ENCODE measurements around the gene FURIN. TPM values are rescaled to one million over a fixed set of nuclear protein-coding genes. Genes with fewer than 3 reads are reported as not detected.

FURIN gene
- polyA plus RNA-seq, 3 donors, result 6.5 to 47.3 (median 14.3) TPM

GRCh38 chr15:90872486-90873184 is 4.2 kb downstream of the FURIN start:
- H3K4me1 ChIP-seq (ENCODE audit: control insufficient read depth in 1 of 2, insufficient read depth in 2 of 2, low read length in 2 of 2), result peaks cover 51 to 61% of the 10 kb centered on the region in 2 donors
- peak overlapping the region; percentile 55 to 86 (median 65) for H3K4me3 ChIP-seq (replicated peaks in 1 of 3; ENCODE audit: low read depth in 2 of 3, low read length in 3 of 3)
- Mint-ChIP-seq H3K4me3 (peak overlapping the region; percentile 89 to 93), H3K27me3 (ENCODE audit: low read depth in 3 of 3) (peaks cover 0 to 2% (median 2%) of the 10 kb centered on the region in 3 donors), H3K9me3 (no peaks in the 10 kb centered on the region), H3K27ac (peak overlapping the region; percentile 77 to 90 (median 80)), H3K4me1 (peaks cover 59% of the 10 kb centered on the region), H3K36me3 (peaks cover 29 to 36% of the 10 kb centered on the region in 2 donors)
- H3K79me2 ChIP-seq (ENCODE audit: insufficient read depth, low read length), result peaks cover 72% of the 10 kb centered on the region
- H3K9ac ChIP-seq (ENCODE audit: insufficient read depth, low read length, poor library complexity, severe bottlenecking), result peak overlapping the region; percentile 92
- peak overlapping the region; percentile 96 for H3K4me2 ChIP-seq (replicated peaks; ENCODE audit: extremely low read depth, low read length, poor library complexity, severe bottlenecking)
- intact Hi-C loops (cut with micrococcal nuclease), result loop anchor here (5.0 to 10.0 kb wide), 3 partner anchors 35 to 110 kb away; no protein-coding TSS in a partner anchor
- WGBS (ENCODE audit: insufficient coverage), result 41% methylated on average over 7 of the region's 12 CpGs
- DNase-seq, result peak; percentile 57 to 78 (median 67)
- H3K9me3 ChIP-seq (replicated peaks in 1 of 2; ENCODE audit: control insufficient read depth in 1 of 2, insufficient read depth in 1 of 2, low read length in 2 of 2), result no peaks in the 10 kb centered on the region
- H3K27ac ChIP-seq (ENCODE audit: low read depth in 1 of 2, low read length in 2 of 2), result peak overlapping the region; percentile 3 to 91
- no peak for TF ChIP-seq CTCF (IDR thresholded peaks at IDR 0.05)
- peak overlapping the region; percentile 17 for H2AFZ ChIP-seq (ENCODE audit: insufficient read depth, low read depth, low read length, poor library complexity, severe bottlenecking)
- peaks cover 57% of the 10 kb centered on the region for H4K20me1 ChIP-seq (ENCODE audit: insufficient read depth, low read length)
- H3K27me3 ChIP-seq (ENCODE audit: control insufficient read depth in 2 of 2, insufficient read depth in 2 of 2, low read length in 2 of 2), result no peaks in the 10 kb centered on the region
- peaks cover 23 to 25% of the 10 kb centered on the region in 2 donors for H3K36me3 ChIP-seq (replicated peaks in 1 of 2; ENCODE audit: control insufficient read depth in 1 of 2, insufficient read depth in 2 of 2, low read length in 2 of 2)

GRCh38 chr15:90873488-90873997 is 5.2 kb downstream of the FURIN start:
- H3K4me1 ChIP-seq (ENCODE audit: control insufficient read depth in 1 of 2, insufficient read depth in 2 of 2, low read length in 2 of 2), result peaks cover 44 to 52% of the 10 kb centered on the region in 2 donors
- H3K36me3 ChIP-seq (replicated peaks in 1 of 2; ENCODE audit: control insufficient read depth in 1 of 2, insufficient read depth in 2 of 2, low read length in 2 of 2), result peaks cover 32 to 34% of the 10 kb centered on the region in 2 donors
- H3K27ac ChIP-seq (ENCODE audit: low read depth in 1 of 2, low read length in 2 of 2), result no peak overlapping the region
- Mint-ChIP-seq H3K4me1 (peaks cover 50% of the 10 kb centered on the region), H3K27me3 (ENCODE audit: low read depth in 3 of 3) (peaks cover 0 to 2% (median under 1%) of the 10 kb centered on the region in 3 donors), H3K9me3 (no peaks in the 10 kb centered on the region), H3K36me3 (peaks cover 36 to 45% of the 10 kb centered on the region in 2 donors), H3K27ac (peak overlapping the region in 5 of 7 donors; percentile 18 to 72 (median 59)), H3K4me3 (peak overlapping the region; percentile 53 to 89)
- no peak overlapping the region for H2AFZ ChIP-seq (ENCODE audit: insufficient read depth, low read depth, low read length, poor library complexity, severe bottlenecking)
- 80% methylated on average over 3 of the region's 6 CpGs for WGBS (ENCODE audit: insufficient coverage)
- no peaks in the 10 kb centered on the region for H3K9me3 ChIP-seq (replicated peaks in 1 of 2; ENCODE audit: control insufficient read depth in 1 of 2, insufficient read depth in 1 of 2, low read length in 2 of 2)
- peaks cover 66% of the 10 kb centered on the region for H4K20me1 ChIP-seq (ENCODE audit: insufficient read depth, low read length)
- peak overlapping the region; percentile 96 for H3K4me2 ChIP-seq (replicated peaks; ENCODE audit: extremely low read depth, low read length, poor library complexity, severe bottlenecking)
- peaks cover 74% of the 10 kb centered on the region for H3K79me2 ChIP-seq (ENCODE audit: insufficient read depth, low read length)
- peak overlapping the region; percentile 21 for H3K9ac ChIP-seq (ENCODE audit: insufficient read depth, low read length, poor library complexity, severe bottlenecking)
- intact Hi-C loops (cut with micrococcal nuclease), result loop anchor here (5.0 to 10.0 kb wide), 3 partner anchors 36 to 111 kb away; no protein-coding TSS in a partner anchor
- no peak for DNase-seq
- peak overlapping the region in 1 of 3 experiments; percentile 86 for H3K4me3 ChIP-seq (replicated peaks in 1 of 3; ENCODE audit: low read depth in 2 of 3, low read length in 3 of 3)
- H3K27me3 ChIP-seq (ENCODE audit: control insufficient read depth in 2 of 2, insufficient read depth in 2 of 2, low read length in 2 of 2), result no peaks in the 10 kb centered on the region
- TF ChIP-seq CTCF (IDR thresholded peaks at IDR 0.05), result no peak
